ENCODE results near the gene PTPN14.

GRCh38 chr1:214504330-214504729 is 47.1 kb downstream of the PTPN14 start:
- TF ChIP-seq CTCF (IDR thresholded peaks at IDR 0.05) = no peak
- no peak for TF ChIP-seq POLR2A (IDR thresholded peaks at IDR 0.05)
- TF ChIP-seq POLR2AphosphoS5 (IDR thresholded peaks at IDR 0.05) = no peak

Measured in upper lobe of left lung (tissue), 4 donors.